ENCODE results near the gene LRRFIP1.

GRCh38 chr2:237752761-237753165 lies 125.4 kb downstream of the LRRFIP1 start:
- no peak for TF ChIP-seq POLR2AphosphoS5 (IDR thresholded peaks at IDR 0.05)
- TF ChIP-seq CTCF (IDR thresholded peaks at IDR 0.05) = no peak

All from prostate gland (tissue), 2 donors.